Astrocyte of the cerebellum (primary cell): ENCODE measurements around the gene NBEAL1.
"Not testable (repeated sequence)": the region's sequence is repeated elsewhere in the genome, so short reads cannot be mapped to it uniquely, and the experiment has no call there.

Experiments used
- DNase-seq: peaks from one replicate; pipeline ENCODE4 v3.0.0-alpha.2; 2011; ENCODE audit warnings: low read depth
- H3K4me3 ChIP-seq: 2 replicates; pipeline ENCODE4 v1.5.1; 2011; ENCODE audit warnings: mild to moderate bottlenecking, low read depth, low read length, moderate library complexity
- in situ Hi-C: cut with HindIII; loops from 2 replicates; pipeline ENCODE4 v1.10.0; 2017; ENCODE audit warnings: low sequenced_read_pairs
- TF ChIP-seq, protein P1 (sequence below): IDR thresholded peaks from 2 replicates; pipeline ENCODE4 v1.5.1; 2012; ENCODE audit warnings: low read length, low read depth, moderate library complexity, mild to moderate bottlenecking; ENCODE audit errors: missing control alignments

Gene NBEAL1

DNA sequence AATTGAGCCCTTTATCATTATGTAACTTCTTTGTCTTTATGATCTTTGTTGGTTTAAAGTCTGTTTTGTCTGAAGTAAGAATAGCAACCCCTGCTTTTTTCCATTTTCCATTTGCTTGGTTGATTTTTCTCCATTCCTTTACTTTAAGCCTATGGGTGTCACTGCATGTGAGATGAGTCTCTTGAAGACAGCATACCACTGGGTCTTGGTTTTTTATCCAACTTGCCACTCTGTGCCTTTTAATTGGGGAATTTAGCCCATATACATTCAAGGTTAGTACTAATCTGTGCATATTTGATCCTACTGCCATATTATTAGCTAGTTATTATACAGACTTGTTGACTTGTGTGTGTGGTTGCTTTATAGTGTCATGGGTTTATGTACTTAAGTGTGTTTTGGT is 89.6 kb downstream of the NBEAL1 start:
- no peak for DNase-seq
- no peak overlapping the region for H3K4me3 ChIP-seq
- TF ChIP-seq, protein P1, sequence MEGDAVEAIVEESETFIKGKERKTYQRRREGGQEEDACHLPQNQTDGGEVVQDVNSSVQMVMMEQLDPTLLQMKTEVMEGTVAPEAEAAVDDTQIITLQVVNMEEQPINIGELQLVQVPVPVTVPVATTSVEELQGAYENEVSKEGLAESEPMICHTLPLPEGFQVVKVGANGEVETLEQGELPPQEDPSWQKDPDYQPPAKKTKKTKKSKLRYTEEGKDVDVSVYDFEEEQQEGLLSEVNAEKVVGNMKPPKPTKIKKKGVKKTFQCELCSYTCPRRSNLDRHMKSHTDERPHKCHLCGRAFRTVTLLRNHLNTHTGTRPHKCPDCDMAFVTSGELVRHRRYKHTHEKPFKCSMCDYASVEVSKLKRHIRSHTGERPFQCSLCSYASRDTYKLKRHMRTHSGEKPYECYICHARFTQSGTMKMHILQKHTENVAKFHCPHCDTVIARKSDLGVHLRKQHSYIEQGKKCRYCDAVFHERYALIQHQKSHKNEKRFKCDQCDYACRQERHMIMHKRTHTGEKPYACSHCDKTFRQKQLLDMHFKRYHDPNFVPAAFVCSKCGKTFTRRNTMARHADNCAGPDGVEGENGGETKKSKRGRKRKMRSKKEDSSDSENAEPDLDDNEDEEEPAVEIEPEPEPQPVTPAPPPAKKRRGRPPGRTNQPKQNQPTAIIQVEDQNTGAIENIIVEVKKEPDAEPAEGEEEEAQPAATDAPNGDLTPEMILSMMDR, result no peak
- in situ Hi-C loops, result no loop called here

DNA sequence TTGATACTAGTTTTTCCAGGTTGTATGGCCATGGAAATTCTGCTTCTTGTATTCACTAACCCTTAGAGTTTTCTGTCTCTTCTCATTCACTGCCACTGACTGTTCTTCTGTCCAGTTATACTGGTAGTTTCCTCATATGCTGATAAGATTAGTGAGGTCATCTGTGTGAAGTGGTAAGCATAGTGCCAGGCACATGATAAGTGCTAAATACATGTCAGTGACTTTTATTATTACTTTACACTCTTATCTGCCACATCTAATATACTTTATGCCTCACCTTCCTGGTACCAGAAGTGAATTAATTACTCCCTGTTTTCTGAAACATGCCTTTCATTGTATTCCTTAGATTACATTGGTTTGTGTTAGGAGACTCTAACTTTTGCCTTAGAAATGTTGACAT is 91.3 kb downstream of the NBEAL1 start:
- H3K4me3 ChIP-seq, result no peak overlapping the region
- no peak for DNase-seq
- in situ Hi-C loops, result no loop called here
- TF ChIP-seq, protein P1, result no peak

DNA sequence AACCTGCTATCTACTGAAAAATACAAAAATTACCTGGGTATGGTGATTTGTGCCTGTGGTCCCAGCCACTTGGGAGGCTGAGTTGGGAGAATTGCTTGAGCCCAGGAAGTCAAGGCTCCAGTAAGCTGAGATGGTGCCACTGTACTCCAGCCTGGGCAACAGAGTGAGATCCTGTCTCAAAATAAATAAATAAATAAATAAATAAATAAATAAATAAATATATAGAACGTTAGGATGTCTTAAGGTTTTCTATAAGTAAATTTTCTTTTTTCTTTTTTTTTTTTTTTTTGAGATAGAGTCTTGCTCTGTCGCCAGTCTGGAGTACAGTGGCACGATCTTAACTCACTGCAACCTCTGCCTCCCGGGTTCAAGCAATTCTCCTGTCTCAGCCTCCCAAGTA is 95.8 kb downstream of the NBEAL1 start:
- DNase-seq, in situ Hi-C loops: not testable (repeated sequence)

DNA sequence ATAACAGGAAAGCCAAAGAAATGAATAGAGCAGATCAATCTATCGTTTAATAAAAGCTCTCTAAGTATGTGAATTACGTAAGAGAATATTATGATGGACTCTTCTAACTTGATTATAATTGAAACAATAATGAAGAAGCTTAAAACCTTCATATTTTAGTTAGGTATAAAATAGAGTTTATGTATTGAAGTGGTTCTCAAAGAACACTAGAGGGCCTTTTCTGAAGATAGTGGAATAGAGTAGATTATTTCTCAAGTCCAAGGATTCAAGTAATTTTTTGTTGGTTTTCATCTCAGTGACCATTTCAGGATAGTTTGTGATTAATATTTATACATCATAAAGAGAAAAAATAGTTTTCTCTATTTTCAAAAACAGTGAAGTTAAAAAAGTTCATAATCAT is 97.7 kb downstream of the NBEAL1 start:
- TF ChIP-seq, protein P1, result no peak
- DNase-seq, result no peak
- H3K4me3 ChIP-seq, result no peak overlapping the region
- in situ Hi-C loops, result no loop called here

More for the DNA sequence above, 95.8 kb downstream of the NBEAL1 start:
- H3K4me3 ChIP-seq, result not testable (repeated sequence)

DNA sequence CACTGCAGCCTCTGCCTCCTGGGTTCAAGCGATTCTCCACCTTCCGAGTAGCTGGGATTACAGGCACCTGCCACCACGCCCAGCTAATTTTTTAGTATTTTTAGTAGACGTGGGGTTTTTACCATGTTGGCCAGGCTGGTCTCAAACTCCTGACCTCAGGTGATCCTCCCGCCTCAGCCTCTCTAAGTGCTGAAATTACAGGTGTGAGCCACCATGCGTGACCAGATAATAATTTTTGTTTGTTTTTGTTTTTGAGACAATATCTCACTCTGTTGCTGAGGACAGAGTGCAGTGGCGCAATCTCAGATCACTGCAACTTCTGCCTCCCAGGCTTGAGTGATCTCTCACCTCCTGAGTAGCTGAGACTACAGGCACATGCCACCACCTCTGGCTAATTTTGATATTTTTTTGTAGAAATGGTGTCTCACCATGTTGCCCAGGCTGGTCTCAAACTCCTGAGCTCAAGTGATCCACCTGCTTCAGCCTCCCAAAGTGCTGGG is 100.6 kb downstream of the NBEAL1 start:
- DNase-seq, in situ Hi-C loops, H3K4me3 ChIP-seq: not testable (repeated sequence)

DNA sequence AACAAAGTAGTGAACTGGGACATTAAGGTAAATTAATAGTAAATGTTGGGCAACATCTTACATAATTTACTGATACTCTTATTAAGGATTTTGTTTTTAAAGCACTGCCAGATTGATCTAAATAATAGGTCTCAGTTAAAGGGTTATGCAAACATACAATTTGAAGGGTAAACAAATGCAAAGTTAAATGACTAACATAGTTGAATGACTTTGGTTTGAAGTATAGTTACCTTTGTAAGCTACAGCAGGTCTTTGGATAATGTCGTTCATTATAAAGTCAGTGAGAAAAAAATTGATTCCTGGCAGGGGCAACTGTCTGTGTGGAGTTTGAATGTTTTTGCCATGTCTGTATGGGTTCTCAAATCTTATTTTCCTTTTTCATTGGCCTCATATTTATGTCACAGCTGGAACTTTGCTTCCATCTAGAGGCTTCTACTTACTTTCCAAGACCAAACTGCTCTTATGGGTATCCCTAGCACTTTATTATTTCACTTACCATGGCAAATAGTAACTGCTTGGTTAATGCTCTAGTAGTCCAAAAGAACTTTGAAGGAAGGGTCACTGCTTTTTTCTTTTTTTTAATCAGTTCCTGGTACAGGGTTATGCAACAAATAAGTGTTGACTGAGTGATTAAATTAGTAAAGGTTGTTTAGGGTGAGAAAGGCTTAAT is 107.8 kb downstream of the NBEAL1 start:
- TF ChIP-seq, protein P1, result no peak
- in situ Hi-C loops, result no loop called here
- no peak for DNase-seq
- H3K4me3 ChIP-seq, result no peak overlapping the region

DNA sequence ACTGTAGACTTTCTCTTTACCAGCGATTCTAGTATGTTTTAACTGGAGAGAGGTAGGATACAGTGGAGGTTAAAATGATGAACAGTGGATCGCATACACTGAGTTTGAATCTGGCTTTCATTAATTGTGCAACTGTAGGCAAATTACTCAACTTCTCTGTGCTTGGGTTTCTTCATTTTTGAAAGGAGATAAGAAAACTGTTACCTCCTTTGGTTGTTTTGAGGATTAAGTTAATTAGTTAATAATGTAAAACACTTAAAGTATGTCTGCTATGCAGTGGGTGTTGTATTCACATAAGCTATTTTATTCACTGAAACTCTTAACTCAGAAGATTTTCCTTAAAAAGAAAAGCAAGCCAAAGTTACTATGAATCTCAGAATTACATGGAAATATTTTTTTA is 112.3 kb downstream of the NBEAL1 start:
- TF ChIP-seq, protein P1, result no peak
- no peak for DNase-seq
- in situ Hi-C loops, result no loop called here
- H3K4me3 ChIP-seq, result no peak overlapping the region

DNA sequence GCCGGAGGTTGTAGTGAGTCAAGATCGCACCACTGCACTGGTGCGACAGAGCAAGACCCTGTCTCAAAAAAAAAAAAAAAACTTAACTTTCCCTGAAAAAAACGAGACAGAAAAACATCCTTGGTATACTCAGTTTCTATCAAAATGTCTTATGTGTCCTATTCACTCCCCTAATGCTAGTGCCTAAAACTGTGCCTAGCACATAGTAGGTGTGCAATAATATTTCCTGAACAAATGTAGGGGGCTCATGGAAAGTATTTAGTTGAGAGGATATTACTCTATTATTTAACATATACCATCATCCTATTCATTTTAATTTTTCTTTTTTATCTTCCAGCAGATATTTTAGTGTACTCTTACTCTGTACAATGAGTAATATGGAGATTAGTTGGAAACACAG is 120.4 kb downstream of the NBEAL1 start:
- in situ Hi-C loops, result no loop called here
- DNase-seq, result no peak

More for the DNA sequence above, 120.4 kb downstream of the NBEAL1 start:
- no peak overlapping the region for H3K4me3 ChIP-seq
- TF ChIP-seq, protein P1, result no peak
